ENCODE data around the gene SIL1.
"Not testable (repeated sequence)": the region's sequence is repeated elsewhere in the genome, so short reads cannot be mapped to it uniquely, and the experiment has no call there.

The SIL1 gene

GRCh38 chr5:138935466-138935865 is 262.7 kb downstream of the SIL1 start:
- DNase-seq: no peak

GRCh38 chr5:138934971-138935370 is 263.2 kb downstream of the SIL1 start:
- no peak for DNase-seq

- no peak for DNase-seq
Measured at GRCh38 chr5:138933522-138934290, 264.5 kb downstream of the SIL1 start.

- no peak for DNase-seq
Measured at GRCh38 chr5:138932171-138932810, 265.9 kb downstream of the SIL1 start.

GRCh38 chr5:138930371-138931097 is 267.6 kb downstream of the SIL1 start:
- no peak for DNase-seq

- DNase-seq: no peak
Measured at GRCh38 chr5:138929571-138929955, 268.6 kb downstream of the SIL1 start.

- DNase-seq: no peak
Measured at GRCh38 chr5:138927979-138928378, 270.2 kb downstream of the SIL1 start.

- DNase-seq: no peak
Measured at GRCh38 chr5:138927544-138927943, 270.6 kb downstream of the SIL1 start.

- DNase-seq: no peak
Measured at GRCh38 chr5:138926688-138927448, 271.3 kb downstream of the SIL1 start.

GRCh38 chr5:138926257-138926656 is 271.9 kb downstream of the SIL1 start:
- no peak for DNase-seq

GRCh38 chr5:138925090-138925635 is 273.0 kb downstream of the SIL1 start:
- DNase-seq: no peak

- DNase-seq: no peak
Measured at GRCh38 chr5:138922494-138922893, 275.7 kb downstream of the SIL1 start.

GRCh38 chr5:138921362-138921761 is 276.8 kb downstream of the SIL1 start:
- DNase-seq: not testable (repeated sequence)

- DNase-seq: no peak
Measured at GRCh38 chr5:138920181-138920580, 278.0 kb downstream of the SIL1 start.

- DNase-seq: no peak
Measured at GRCh38 chr5:138918686-138919085, 279.5 kb downstream of the SIL1 start.

GRCh38 chr5:138914338-138914737 is 283.8 kb downstream of the SIL1 start:
- no peak for DNase-seq

GRCh38 chr5:138913773-138914172 is 284.4 kb downstream of the SIL1 start:
- DNase-seq: no peak

GRCh38 chr5:138912093-138912492 is 286.1 kb downstream of the SIL1 start:
- no peak for DNase-seq

- no peak for DNase-seq
Measured at GRCh38 chr5:138911441-138911840, 286.7 kb downstream of the SIL1 start.

- no peak for DNase-seq
Measured at GRCh38 chr5:138910546-138911185, 287.5 kb downstream of the SIL1 start.

- no peak for DNase-seq
Measured at GRCh38 chr5:138909734-138910133, 288.4 kb downstream of the SIL1 start.

GRCh38 chr5:138905541-138905940 is 292.6 kb downstream of the SIL1 start:
- no peak for DNase-seq

Data from CD4-positive, alpha-beta T cell treated with Interleukin-21 for 1 hour (primary cell).